ENCODE data around the gene SYPL2.

Gene SYPL2

DNA sequence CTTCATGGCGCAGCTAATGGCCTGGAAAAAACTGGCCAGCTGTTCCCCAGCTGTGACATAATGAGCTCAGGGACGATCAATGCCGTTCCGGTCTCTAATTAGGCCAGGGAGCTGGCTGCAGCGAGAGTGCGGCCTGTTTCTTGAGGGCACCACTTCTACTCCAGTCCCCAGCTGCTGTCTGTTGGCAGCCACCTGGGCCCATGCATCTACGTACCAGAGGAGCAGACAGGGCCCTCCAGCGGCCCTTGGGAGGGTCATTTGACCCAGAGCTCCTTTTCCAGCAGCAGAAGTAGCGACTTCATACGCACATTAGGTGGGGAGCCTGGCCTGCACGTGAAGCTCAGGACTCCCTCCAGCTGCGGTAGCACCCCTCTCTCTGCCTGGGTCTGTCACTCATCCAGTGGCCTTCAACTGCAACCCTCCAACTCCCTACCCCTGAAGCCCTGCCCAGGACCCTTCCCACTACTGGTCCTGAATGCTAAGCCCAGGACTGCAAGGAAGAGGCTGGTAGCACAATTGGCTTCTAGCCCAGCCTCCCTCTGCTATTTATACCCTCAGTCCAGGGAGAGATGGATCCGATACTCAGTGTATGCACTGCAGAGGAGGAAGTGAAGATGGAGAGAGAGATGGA, 64.2 kb downstream of the SYPL2 start:
- in situ Hi-C loops (cut with HindIII; ENCODE audit: low pct_ligation_motif_present, low pct_unique_long_range_greater_than_20kb, low sequenced_read_pairs) = no loop called here
- DNase-seq = no peak

DNA sequence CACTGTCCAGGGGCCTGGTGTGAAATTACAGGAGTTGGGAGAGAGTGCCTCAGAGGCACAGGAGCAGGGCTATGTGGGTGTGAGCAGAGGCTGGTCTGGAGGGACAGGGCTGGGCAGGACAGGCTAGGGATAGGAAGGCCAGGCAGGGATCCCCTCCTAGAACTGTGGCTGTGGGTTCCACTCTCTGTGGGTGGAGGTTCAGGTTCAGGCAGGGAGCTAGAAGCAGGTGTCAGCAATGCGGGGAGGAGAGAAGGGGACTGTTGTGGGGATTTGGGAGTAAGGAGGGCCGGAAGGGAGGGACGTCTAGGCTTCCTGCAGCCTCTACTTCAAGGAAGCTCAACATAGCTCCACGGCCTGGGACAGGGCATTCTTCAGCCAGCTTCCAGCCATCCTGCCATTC, 65.0 kb downstream of the SYPL2 start:
- DNase-seq = no peak
- in situ Hi-C loops (cut with HindIII; ENCODE audit: low pct_ligation_motif_present, low pct_unique_long_range_greater_than_20kb, low sequenced_read_pairs) = no loop called here
